Omental fat pad (tissue), 4 donors: Measurements from ENCODE around the gene ZEB1. TPM values are rescaled to one million over a fixed set of nuclear protein-coding genes. Genes with fewer than 3 reads are reported as not detected.

ENCODE experiments used
- ATAC-seq: fragments of 150-250 bp; one replicate; pipeline ENCODE4 v1.9.1; 2016; ENCODE audit warnings: mild to moderate bottlenecking, moderate library complexity; ENCODE audit not compliant: low FRiP score
- DNase-seq: peaks from one replicate; pipeline ENCODE4 v3.0.0-alpha.2; 2019; ENCODE audit warnings: low spot score
- total RNA-seq, 4 donors: library from RNA; depleted of rRNA; stranded (reverse); fragments of >200 nt; gene quantifications; one replicate each; pipeline ENCODE4 v1.1.0, GENCODE V29; 2016
- TF ChIP-seq, protein P1 (sequence below), 3 donors: fragments of 450-650 bp; IDR thresholded peaks; one replicate each; pipeline ENCODE4 v1.5.1; 2016 to 2017; ENCODE audit warnings: antibody characterized with exemption in 3 of 3, mild to moderate bottlenecking in 3 of 3, moderate library complexity in 2 of 3

ZEB1 gene
- total RNA-seq, 4 donors from 2014 or later = 56.6 to 128 (median 71.9) TPM

DNA sequence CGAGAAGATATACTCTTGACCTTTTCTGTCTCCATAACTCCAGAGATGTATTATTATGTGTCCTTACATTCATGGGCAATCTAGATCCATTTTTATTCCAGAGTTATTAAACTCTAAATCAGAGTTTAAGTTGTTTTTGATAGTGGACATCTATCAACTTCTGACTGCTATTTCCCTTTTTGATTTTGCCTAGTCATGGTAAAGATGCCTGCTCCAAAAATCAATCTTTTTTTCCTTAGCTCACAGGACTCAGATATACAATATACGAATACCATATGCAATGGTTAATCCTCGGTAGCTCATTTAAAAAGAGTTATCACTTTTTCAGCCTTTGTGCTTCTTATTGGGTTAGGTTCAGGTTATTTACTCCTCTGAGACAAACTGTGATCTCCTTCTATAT lies 15.8 kb upstream of the ZEB1 start:
- TF ChIP-seq, protein P1, sequence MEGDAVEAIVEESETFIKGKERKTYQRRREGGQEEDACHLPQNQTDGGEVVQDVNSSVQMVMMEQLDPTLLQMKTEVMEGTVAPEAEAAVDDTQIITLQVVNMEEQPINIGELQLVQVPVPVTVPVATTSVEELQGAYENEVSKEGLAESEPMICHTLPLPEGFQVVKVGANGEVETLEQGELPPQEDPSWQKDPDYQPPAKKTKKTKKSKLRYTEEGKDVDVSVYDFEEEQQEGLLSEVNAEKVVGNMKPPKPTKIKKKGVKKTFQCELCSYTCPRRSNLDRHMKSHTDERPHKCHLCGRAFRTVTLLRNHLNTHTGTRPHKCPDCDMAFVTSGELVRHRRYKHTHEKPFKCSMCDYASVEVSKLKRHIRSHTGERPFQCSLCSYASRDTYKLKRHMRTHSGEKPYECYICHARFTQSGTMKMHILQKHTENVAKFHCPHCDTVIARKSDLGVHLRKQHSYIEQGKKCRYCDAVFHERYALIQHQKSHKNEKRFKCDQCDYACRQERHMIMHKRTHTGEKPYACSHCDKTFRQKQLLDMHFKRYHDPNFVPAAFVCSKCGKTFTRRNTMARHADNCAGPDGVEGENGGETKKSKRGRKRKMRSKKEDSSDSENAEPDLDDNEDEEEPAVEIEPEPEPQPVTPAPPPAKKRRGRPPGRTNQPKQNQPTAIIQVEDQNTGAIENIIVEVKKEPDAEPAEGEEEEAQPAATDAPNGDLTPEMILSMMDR (IDR thresholded peaks at IDR 0.05) = no peak
- ATAC-seq (no peak), DNase-seq (no peak)

DNA sequence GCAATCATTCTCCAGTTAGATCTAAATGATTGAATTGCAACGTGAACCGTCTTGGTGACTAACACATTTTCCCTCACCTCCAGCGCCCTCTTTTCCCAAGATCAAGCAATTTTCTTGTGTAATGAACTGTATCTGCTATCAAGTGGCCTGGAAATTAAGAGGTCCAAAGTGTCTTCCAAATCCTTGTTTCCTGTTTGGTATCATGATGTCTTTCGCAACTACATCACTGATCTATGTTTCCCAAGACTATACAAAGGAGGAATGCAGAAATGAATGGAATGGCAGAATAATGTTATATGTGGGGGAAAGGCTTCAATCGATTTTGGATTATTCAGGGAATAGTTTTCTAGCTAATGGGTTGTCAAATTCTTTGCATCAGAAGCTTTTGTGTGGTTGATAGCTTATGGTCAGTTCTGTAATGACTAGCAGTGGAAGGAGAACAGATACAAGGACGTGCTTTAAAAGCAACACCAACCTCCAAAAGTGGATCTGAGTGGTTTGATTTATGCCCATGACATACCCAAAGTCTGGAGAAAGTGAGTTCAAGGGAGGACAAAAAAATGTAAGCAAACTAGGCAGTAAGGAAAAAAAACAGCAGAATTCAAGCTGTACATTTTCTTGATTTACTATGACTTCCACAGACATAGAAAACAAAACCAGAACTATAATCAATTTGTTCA lies 14.6 kb upstream of the ZEB1 start:
- DNase-seq (no peak), ATAC-seq (no peak)
- TF ChIP-seq, protein P1 (IDR thresholded peaks at IDR 0.05) = no peak

DNA sequence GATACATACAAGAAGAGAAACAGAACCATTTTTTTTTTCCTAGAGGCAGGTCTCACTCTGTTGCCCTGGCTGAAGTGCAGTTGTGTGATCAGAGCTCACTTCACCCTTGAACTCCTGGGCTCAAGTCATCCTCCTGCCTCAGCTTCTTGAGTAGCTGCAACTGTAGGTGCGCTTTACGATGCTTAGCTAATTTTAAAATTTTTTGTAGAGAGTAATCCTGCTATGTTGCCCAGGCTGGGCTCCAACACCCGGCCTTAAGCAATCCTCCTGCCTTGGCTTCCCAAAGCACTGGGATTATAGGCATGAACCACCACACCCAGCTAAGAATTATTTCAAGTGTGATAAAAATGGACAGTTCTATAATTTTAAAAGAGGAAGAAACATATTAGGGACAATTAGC lies 5.6 kb upstream of the ZEB1 start:
- no peak for ATAC-seq
- TF ChIP-seq, protein P1 (IDR thresholded peaks at IDR 0.05) = no peak
- no peak for DNase-seq

DNA sequence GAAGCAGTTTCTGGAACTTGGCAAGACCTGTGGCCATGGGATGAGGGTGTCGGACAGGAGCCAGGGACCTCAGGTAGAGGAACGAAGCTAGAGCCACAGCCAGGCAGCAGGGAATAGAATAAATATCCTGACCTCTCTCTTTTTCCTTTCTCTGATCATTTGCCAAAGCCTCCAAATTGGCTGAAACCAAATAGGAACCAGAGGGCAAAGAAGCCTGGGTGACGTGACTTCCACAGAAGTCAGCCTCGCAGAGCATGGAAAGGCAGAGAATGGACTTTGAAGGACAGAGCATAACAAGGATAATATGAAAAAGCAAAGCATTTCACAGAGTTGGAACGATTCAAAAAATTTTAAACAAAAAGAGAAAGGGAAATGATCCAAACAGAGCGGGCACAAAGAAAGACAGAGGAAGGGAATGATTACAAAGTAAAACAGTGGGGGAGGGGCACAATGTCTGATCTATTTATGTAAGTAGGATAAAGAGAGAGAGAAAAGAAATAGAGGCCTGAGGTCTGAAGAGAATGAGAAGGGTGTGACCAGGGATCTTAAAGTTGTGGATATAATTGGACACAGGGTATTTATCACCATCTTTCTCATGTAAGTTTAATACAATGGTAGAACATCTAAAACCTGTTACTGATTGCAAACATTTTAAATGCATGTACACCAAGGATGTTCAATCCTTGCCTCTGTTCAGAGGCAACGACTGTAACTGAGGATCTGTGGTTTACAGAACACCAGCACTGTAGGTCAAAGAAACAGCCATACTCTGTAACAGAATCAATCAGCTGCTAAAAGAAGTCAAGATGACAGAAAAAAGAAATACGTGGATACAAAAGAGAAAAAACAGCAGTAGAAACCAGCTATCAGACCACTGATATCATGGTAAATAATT lies 4.5 kb upstream of the ZEB1 start:
- TF ChIP-seq, protein P1 (IDR thresholded peaks at IDR 0.05) = no peak
- ATAC-seq (no peak), DNase-seq (no peak)

DNA sequence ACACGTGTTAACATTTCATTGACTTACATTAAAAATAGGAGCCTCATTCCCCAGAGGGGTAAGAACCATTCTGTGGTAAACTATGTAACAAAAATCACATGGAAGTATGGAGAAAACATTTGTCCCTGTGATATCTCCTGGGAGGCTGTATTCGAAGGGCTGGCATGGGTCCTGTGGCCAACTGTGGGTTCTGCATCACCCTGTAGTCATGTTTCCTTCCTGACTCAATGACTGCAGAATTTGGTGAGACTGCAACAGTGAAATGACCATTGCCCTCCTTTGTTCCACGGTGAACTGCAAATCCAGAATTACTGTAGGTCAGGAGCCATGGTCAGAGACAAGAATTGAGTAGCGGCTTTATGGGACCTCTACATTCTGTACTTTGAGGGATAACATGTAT lies 3.6 kb upstream of the ZEB1 start:
- TF ChIP-seq, protein P1 (IDR thresholded peaks at IDR 0.05) = no peak
- ATAC-seq = no peak
- no peak for DNase-seq

DNA sequence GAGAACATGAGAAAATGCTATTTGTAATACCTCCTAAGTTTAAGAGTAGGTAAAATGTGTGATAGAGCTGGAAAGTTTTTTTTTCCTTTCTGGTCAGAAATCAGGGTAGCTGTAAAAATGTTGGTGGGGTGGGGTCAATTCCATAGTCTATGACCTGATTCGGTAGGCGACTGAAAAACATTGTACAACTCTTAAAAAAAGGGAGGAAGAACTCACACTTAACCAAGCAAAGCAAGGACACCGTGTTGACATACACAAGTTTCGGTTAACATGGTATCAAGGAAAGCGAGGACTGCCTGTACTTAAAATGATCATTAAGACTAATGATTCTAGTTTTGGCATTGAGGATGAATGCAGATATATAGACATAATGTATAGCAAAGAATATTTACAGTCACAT lies 1.8 kb upstream of the ZEB1 start:
- no peak for DNase-seq
- TF ChIP-seq, protein P1 (IDR thresholded peaks at IDR 0.05) = no peak
- ATAC-seq = no peak
